ENCODE data around the gene PYM1. TPM values are rescaled to one million over a fixed set of nuclear protein-coding genes. Genes with fewer than 3 reads are reported as not detected.
"Not testable (repeated sequence)": the region's sequence is repeated elsewhere in the genome, so short reads cannot be mapped to it uniquely, and the experiment has no call there.

The PYM1 gene
- total RNA-seq, 2 donors from 2014 or later: 23.4 to 35.6 TPM

DNA sequence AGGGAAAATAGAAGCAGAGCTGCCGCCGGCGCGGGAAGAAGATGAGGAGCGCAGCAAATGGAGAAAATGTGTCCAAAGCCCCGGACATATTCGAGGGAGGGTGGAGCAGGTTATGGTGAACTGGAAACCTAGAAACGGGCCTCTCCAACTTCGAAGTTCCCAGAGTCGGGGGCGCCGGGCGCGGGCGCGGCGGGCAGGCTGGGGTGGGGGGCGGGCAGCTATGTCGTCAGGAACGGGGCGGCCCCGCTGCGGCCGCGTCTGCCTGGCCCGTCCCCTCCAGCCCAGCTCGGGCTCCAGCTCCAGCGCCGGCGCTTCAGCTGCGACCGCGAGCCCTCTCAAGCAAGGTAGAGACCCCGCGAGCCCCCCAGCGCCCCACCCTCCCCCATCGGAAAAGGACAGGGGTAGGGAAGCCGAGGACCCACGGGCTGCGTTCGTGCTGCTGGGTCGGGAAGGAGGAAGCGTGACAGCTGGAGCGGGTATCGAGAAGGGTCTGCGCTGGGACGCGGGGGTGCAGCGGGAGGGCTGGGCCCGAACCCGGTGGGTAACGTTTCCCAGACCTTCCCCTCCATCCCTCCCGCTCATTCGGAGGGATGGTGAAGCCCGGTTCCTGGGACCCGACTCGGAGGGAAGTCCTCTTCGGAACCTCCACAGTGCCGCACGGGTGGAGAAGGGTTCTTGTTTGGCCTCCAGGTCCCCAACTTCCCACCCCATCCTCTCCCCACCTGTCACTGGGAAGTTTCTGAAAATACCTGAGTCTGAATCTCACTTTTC, 4.3 kb upstream of the PYM1 start:
- Mint-ChIP-seq H3K36me3 (ENCODE audit: low read depth) (peaks cover 79% of the 10 kb centered on the region), H3K27me3 (no peaks in the 10 kb centered on the region), H3K27ac (peak overlapping the region; percentile 99), H3K9me3 (no peaks in the 10 kb centered on the region), H3K4me1 (peaks cover 51% of the 10 kb centered on the region), H3K4me3 (peak overlapping the region; percentile 98)
- no peak for ATAC-seq (replicated peaks)

DNA sequence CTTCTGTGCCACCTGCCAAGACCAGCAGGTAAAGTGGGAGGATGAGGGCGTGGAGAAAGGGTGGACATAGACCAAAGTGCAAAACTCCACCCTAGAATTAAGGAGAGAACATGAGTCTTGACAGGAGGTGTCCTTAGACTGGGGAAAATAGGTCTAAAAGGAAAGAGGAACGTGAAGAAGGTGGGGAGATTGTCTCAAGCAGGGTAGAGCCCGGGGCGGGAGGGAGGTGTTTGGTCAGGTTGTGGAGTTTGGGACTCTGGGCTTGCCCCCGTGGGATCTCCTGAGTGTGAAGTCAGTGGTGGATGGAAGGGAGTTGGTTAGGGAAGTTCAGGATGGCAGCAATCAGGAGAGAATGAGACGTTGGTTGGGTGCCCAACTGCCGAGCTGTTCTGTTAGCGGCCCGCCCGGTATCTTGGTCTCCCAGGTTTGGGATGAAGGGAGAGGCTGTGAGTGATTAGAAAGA, 3.7 kb upstream of the PYM1 start:
- no peaks in the 10 kb centered on the region for H3K27me3 Mint-ChIP-seq
- H3K4me3 Mint-ChIP-seq: peak overlapping the region; percentile 98
- H3K27ac Mint-ChIP-seq: peak overlapping the region; percentile 99
- peaks cover 46% of the 10 kb centered on the region for H3K4me1 Mint-ChIP-seq
- no peaks in the 10 kb centered on the region for H3K9me3 Mint-ChIP-seq
- H3K36me3 Mint-ChIP-seq (ENCODE audit: low read depth): peaks cover 79% of the 10 kb centered on the region
- no peak for ATAC-seq (replicated peaks)

DNA sequence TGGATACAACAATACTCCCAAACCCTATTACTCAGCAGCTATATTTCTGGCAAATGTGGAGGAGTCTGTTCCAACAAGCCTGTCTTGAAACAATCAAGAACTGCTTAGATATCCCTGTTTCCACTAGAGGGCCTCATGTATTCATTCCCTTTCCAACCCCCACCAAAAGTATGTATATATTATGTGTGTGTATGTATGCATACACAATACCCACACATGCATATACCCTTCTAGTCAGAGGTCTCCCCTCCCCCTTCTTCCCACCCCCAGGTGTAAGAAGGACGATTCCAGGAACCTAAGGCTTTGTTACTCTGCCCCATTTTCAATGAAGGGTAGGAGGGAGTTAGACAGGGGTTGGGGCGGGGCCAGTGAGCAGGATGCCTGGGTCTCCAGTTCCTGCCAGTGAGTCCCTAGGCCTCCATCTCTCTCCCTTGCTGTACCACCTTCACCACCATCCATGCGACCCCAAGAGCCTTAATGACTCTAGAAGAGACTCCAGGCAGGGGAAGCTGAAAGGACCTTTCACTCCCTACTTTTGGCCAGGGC, 3.1 kb upstream of the PYM1 start, which contains the start of gene DGKA:
TSS of gene DGKA (plus strand) at position 392 of the 546 bp plus-strand sequence. CDS start 5,342 bp downstream, outside the sequence.
- H3K9me3 Mint-ChIP-seq: no peaks in the 10 kb centered on the region
- ATAC-seq (replicated peaks): peak; percentile 53
- peaks cover 43% of the 10 kb centered on the region for H3K4me1 Mint-ChIP-seq
- H3K4me3 Mint-ChIP-seq: peak within 1 kb of the TSS; percentile 98
- peaks cover 77% of the 10 kb centered on the region for H3K36me3 Mint-ChIP-seq (ENCODE audit: low read depth)
- H3K27ac Mint-ChIP-seq: peak within 1 kb of the TSS; percentile 99
- no peaks in the 10 kb centered on the region for H3K27me3 Mint-ChIP-seq

DNA sequence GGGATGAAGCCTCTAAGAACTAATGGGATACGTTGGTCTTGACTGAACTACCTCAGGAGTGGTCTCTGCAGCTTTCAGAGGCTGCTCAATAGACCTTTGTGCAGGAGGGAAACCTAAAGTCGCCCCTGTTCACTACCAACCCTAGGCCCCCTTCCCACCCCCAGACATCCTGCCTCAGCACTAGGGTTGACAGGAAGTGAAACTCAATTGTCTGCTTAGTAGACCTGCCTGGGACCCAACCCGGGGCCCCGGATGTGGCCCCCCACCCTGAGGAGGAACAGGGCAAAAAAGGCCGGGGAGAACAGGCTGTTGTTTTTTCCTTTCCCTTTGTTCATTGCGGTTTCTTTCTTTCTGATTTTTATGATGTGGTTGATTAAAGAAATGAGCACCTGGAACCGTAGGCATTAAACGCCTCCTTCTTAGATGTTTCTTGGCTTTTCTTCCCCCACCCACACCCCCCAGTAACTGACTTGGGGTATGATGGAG, 1.7 kb upstream of the PYM1 start:
- Mint-ChIP-seq H3K27ac (peak overlapping the region; percentile 99), H3K36me3 (ENCODE audit: low read depth) (peaks cover 73% of the 10 kb centered on the region), H3K27me3 (no peaks in the 10 kb centered on the region), H3K4me1 (peaks cover 38% of the 10 kb centered on the region), H3K4me3 (peak overlapping the region; percentile 98), H3K9me3 (no peaks in the 10 kb centered on the region)
- peak; percentile 41 for ATAC-seq (replicated peaks)

DNA sequence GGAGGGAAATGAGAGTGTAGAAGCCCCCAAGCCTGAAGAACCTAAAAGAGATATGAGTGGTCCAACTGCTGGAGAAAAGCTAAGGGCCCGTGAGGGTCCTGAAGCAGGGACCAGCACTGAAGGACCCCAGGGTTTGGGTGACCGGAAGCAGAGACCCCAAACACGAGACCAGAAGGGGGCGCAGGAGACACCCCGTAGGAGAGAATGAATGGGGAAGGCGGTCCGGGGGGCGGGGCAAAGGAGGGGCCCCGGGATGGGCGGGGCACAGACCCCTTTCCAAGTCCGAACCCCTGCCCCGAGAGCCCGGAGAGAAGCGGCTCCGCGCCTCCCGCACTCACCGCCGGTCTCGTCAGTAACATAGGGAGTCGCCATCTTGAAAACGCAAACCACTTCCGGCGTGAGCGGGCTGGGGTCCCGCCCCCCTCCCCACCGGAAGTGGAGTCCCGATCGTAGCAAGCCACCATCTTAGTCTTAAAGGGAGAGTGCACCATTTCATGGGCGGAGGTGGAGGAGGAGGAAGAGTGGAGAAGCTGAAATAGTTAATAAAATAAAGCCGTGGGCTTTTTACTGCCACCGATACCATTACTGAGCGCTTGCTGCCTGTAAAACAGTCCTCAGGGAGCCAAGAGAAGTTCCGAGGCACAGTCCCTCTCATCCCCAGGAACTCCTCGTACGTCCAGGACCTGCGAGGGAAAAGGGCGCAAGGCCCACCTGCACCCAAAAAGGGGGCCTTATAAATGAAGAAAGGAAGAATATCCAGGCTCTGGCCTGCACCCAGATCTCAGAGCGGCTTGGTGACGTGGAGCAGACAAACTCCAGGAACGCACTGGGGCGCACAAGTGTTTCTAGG, 731 bp downstream of the PYM1 start:
- Mint-ChIP-seq H3K4me1 (peaks cover 35% of the 10 kb centered on the region), H3K4me3 (peak overlapping the region; percentile 98), H3K27me3 (no peaks in the 10 kb centered on the region), H3K36me3 (ENCODE audit: low read depth) (peaks cover 66% of the 10 kb centered on the region), H3K9me3 (no peaks in the 10 kb centered on the region), H3K27ac (peak overlapping the region; percentile 99)
- peak; percentile 41 for ATAC-seq (replicated peaks)

DNA sequence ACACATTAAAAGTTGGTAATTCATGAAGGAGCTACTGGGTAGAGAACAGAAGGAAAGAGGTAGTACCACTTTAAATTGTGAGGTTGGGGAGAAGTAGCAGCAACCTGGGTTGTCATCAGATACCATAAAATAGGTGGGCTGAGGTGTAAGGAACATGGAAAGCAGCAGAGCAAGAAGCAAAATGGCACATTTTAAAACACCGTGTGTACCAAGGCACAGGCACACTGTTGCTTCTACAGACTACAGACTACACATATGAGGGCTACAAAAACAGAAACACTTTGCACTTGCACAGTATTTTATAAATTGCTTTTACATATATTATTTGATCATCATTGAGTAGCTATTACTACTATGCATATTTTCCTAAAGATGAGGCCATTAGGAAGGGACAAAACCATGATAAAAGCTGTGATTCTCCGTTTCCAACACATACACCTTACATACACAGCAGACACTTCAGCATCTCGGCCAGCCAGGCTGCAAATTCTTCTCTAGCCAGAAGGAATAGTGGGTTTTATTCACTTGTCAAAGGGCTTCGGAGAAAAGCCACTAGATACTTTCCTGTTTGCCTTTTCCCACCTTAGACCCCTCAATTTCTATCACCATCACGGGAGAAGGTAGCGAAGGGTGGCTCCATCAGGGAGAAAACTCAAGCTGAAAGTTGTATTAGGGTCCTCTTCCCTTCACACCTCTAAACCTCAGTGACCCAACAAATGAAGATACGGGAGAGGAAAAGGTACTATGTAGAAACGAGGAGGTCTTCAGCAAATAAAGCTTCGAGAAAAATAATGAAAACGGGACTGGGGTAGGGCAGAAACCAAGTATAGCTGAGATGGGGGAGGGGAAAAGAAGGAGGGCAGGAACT, 1.6 kb downstream of the PYM1 start:
- H3K27ac Mint-ChIP-seq: peak overlapping the region; percentile 99
- no peaks in the 10 kb centered on the region for H3K9me3 Mint-ChIP-seq
- H3K4me1 Mint-ChIP-seq: peaks cover 41% of the 10 kb centered on the region
- H3K27me3 Mint-ChIP-seq: no peaks in the 10 kb centered on the region
- ATAC-seq (replicated peaks): no peak
- H3K36me3 Mint-ChIP-seq (ENCODE audit: low read depth): peaks cover 66% of the 10 kb centered on the region
- H3K4me3 Mint-ChIP-seq: peak overlapping the region; percentile 98

DNA sequence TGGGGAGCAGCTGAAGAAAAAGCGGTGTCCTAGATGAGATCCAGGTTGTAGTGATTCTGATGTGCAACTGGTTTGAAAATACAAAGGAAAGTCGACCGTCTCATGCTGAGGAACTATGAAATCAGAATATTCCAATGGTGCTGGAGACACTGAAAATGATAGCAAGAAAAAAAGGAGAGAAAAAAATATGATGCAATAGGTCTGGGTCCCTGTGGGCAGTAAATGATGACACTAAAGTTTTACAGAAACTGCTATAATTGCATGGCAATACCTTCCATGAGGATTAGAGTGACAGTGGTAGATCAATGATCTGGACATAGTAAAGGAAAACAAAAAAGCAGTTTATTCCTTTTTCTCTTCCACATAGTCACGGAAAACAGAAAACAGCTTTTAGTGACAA, 2.3 kb downstream of the PYM1 start:
- Mint-ChIP-seq H3K27ac (peak overlapping the region; percentile 99), H3K36me3 (ENCODE audit: low read depth) (peaks cover 69% of the 10 kb centered on the region), H3K4me3 (peak overlapping the region; percentile 98), H3K27me3 (no peaks in the 10 kb centered on the region), H3K4me1 (peaks cover 43% of the 10 kb centered on the region), H3K9me3 (no peaks in the 10 kb centered on the region)
- ATAC-seq (replicated peaks): no peak

DNA sequence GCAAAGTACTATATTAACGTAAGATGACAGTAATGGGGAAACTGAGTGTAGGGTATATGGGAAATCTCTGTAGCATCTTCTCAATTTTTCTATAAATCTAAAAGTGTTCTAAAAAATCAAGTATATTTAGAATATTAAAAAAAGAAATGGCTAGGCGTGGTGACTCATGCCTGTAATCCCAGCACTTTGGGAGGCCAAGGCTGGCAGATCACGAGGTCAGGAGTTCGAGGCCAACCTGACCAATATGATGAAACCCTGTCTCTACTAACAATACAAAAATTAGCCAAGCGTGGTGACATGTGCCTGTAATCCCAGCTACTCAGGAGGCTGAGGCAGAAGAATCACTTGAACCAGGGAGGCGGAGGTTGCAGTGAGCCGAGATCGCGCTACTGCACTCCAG, 4.0 kb downstream of the PYM1 start:
- H3K27me3 Mint-ChIP-seq; H3K9me3 Mint-ChIP-seq; ATAC-seq (replicated peaks): not testable (repeated sequence)
- Mint-ChIP-seq H3K36me3 (ENCODE audit: low read depth) (peaks cover 73% of the 10 kb centered on the region), H3K4me3 (peak overlapping the region; percentile 98), H3K27ac (peak overlapping the region; percentile 63), H3K4me1 (peaks cover 29% of the 10 kb centered on the region)

DNA sequence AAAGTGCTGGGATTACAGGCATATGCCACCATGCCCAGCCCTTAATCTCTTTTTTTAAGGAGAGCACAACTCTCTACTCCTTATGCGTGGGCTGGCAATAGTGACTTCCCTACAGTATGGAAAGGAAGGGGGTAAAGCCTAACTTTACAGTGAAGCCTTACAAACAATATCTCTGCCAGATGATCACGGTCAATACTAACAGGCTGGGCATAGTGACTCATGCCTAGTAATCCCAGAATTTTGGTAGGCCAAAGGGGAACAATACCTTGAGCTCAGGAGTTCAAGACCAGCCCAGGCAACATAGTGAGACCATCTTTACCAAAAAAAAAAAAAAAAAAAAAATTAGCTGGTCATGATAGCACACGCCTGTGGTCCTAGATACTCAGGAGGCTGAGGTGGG, 5.6 kb downstream of the PYM1 start:
- peaks cover 64% of the 10 kb centered on the region for H3K36me3 Mint-ChIP-seq (ENCODE audit: low read depth)
- no peaks in the 10 kb centered on the region for H3K9me3 Mint-ChIP-seq
- ATAC-seq (replicated peaks): no peak
- no peaks in the 10 kb centered on the region for H3K27me3 Mint-ChIP-seq
- peaks cover 29% of the 10 kb centered on the region for H3K4me1 Mint-ChIP-seq
- peak overlapping the region; percentile 41 for H3K27ac Mint-ChIP-seq
- no peak overlapping the region for H3K4me3 Mint-ChIP-seq

DNA sequence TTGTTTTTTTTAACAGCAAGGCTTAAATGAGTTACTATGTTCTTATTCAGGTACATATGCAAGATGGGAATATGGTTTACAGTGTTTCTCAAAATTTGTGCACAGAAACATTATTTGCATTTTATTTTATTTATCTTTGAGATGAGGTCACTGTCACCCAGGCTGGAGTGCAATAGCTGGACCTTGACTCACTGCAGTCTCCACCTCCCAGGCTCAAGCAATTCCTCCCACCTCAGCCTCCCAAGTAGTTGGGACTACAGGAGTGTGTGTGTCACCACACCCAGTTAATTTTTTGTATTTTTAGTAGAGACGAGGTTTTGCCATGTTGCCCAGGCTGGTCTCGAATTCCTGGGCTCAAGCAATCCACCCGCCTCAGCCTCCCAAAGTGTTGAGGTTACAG, 8.7 kb downstream of the PYM1 start:
- not testable (repeated sequence) for H3K9me3 Mint-ChIP-seq; H3K27me3 Mint-ChIP-seq; H3K27ac Mint-ChIP-seq; H3K4me3 Mint-ChIP-seq; ATAC-seq (replicated peaks)
- H3K4me1 Mint-ChIP-seq: peaks cover 29% of the 10 kb centered on the region
- peaks cover 65% of the 10 kb centered on the region for H3K36me3 Mint-ChIP-seq (ENCODE audit: low read depth)

DNA sequence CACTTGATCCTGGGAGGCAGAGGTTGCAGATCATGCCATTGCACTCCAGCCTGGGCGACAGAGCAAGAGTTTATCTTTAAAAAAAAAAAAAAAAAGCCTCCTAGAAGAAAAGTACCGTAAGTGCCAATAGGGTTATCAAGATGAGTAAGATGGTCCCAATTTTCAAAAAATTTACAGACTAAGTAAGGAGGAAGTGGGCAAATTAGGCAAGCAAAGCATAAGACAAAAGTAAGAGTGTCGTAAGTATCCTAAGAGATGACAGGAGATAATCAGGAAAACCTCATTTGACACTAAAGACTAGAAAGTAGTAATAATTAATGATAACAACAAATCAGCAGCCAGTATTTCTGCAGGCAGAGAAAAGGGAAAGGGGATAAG, 12.2 kb downstream of the PYM1 start:
- no peak for ATAC-seq (replicated peaks)
- H3K36me3 Mint-ChIP-seq (ENCODE audit: low read depth): peaks cover 51% of the 10 kb centered on the region
- no peaks in the 10 kb centered on the region for H3K27me3 Mint-ChIP-seq
- H3K4me1 Mint-ChIP-seq: peaks cover 28% of the 10 kb centered on the region
- H3K9me3 Mint-ChIP-seq: no peaks in the 10 kb centered on the region
- no peak overlapping the region for H3K4me3 Mint-ChIP-seq
- peak overlapping the region; percentile 84 for H3K27ac Mint-ChIP-seq

DNA sequence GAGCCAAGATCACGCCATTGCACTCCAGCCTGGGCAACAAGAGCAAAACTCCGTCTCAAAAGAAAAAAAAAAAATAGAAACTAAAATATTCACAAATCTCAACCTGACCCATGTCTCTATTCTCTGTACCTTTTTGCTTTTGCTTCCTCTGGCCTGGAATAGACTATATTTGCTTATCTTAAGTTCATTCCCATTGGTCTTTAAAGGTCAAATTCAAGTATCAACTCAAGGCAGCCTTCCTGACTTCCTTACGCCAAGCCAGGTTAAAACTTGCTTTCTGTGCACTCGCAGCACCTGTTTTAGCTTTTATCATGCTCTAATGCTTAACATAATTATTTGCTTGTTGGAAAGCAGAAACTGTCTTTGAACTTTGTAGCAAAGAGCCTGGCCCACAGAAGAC, 14.8 kb downstream of the PYM1 start:
- Mint-ChIP-seq H3K9me3 (no peaks in the 10 kb centered on the region), H3K4me3 (no peak overlapping the region), H3K36me3 (ENCODE audit: low read depth) (peaks cover 47% of the 10 kb centered on the region), H3K27me3 (no peaks in the 10 kb centered on the region), H3K27ac (peak overlapping the region; percentile 84), H3K4me1 (peaks cover 28% of the 10 kb centered on the region)
- no peak for ATAC-seq (replicated peaks)

DNA sequence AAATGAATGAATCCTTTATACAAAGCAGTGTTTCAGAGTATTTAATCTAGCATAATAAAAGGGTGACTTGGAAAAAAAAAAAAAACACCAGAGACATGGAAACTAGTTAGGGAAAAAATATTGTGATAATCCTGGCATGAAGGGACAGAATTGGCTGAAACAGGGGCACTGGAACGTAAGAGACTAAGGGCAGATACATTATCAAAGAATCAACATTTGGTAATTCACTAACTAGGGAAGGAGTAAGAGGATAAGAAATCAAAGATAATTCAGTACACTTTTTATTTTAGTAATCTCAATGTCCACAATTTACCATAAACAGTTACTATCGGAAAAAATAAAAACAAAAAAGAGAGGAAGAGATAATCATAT, 18.2 kb downstream of the PYM1 start:
- Mint-ChIP-seq H3K4me3 (no peak overlapping the region), H3K9me3 (no peaks in the 10 kb centered on the region), H3K27ac (peak overlapping the region; percentile 52), H3K27me3 (no peaks in the 10 kb centered on the region), H3K4me1 (peaks cover 17% of the 10 kb centered on the region), H3K36me3 (ENCODE audit: low read depth) (peaks cover 25% of the 10 kb centered on the region)
- ATAC-seq (replicated peaks): no peak
